Measurements from ENCODE around the gene TUBGCP4. TPM values are rescaled to one million over a fixed set of nuclear protein-coding genes. Genes with fewer than 3 reads are reported as not detected.

The TUBGCP4 gene
- total and polyA plus RNA-seq, 9 of the 15 experiments (the other 6 are each of a cell fraction or from before 2014, with no cell fraction given): 10.7 to 50.2 (median 29.6) TPM

DNA sequence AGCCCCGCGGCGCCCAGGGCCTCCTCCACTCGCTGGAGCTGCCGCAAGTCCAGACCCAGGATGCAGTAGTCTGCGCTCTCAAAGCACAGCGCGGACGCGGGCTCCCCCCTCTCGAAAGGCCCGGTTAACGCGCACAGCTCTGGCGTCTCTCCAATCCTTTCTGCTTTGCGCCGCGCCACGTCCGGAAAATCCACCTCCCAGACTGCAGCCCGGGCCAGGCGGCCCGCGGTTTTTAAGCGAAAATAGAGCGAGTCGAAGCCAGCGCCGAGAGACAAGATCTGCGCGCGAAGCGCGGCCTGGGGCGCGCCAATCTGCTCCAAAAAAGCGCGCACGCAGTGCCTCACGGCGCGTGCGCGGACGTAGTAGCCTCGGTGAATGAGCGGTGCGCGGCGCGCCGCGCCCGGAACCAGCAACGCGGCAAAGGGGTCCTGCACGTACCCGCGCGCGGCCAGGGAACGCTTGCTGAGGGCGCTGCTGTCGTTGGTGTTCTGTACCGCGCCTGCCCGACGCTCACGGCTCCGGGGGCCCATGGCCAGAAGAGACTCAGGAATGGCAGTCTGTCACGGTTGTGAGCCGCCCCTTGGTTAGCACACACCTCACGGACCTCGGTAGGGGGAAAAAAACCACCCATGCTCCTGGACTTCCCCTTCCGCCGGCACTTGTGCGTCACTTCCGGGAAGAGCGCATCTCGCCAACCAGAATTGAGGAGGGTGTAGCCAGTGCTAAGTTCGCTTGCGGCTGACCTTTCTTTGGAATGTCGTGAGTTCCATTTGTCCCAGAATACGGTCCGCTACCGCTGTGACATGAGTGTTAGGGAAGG is 40.7 kb upstream of the TUBGCP4 start, which contains the start of gene LCMT2 (continued):
- TF ChIP-seq, protein P1, sequence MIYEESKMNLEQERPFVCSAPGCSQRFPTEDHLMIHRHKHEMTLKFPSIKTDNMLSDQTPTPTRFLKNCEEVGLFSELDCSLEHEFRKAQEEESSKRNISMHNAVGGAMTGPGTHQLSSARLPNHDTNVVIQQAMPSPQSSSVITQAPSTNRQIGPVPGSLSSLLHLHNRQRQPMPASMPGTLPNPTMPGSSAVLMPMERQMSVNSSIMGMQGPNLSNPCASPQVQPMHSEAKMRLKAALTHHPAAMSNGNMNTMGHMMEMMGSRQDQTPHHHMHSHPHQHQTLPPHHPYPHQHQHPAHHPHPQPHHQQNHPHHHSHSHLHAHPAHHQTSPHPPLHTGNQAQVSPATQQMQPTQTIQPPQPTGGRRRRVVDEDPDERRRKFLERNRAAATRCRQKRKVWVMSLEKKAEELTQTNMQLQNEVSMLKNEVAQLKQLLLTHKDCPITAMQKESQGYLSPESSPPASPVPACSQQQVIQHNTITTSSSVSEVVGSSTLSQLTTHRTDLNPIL (CRISPR knock-in tag; IDR thresholded peaks at IDR 0.05): no peak
- no peak for TF ChIP-seq MYBL2 (IDR thresholded peaks at IDR 0.05; ENCODE audit: low read depth)
- no peak for TF ChIP-seq MYBL2 (CRISPR knock-in tag; IDR thresholded peaks at IDR 0.05; ENCODE audit: borderline replicate concordance)
- TF ChIP-seq JUN (IDR thresholded peaks at IDR 0.05; ENCODE audit: borderline replicate concordance, low read depth, low read length): no peak
- TF ChIP-seq JUN (CRISPR knock-in tag; IDR thresholded peaks at IDR 0.05; ENCODE audit: borderline replicate concordance): no peak
- TF ChIP-seq CCNT2 (IDR thresholded peaks at IDR 0.05; ENCODE audit: borderline replicate concordance, extremely low read depth, insufficient read length, low read depth, low read length): peak; percentile 66
- peak; percentile 70; the same call in 1 of the 2 replicates for TF ChIP-seq TOE1 (IDR thresholded peaks at IDR 0.05; ENCODE audit: borderline replicate concordance)
- no peak for TF ChIP-seq TOE1 (CRISPR knock-in tag; IDR thresholded peaks at IDR 0.05; ENCODE audit: borderline replicate concordance, low read depth)
- peak; percentile 80 for TF ChIP-seq SMAD1 (IDR thresholded peaks at IDR 0.05; ENCODE audit: low read depth, low read length, partially characterized antibody)
- TF ChIP-seq, protein P2, sequence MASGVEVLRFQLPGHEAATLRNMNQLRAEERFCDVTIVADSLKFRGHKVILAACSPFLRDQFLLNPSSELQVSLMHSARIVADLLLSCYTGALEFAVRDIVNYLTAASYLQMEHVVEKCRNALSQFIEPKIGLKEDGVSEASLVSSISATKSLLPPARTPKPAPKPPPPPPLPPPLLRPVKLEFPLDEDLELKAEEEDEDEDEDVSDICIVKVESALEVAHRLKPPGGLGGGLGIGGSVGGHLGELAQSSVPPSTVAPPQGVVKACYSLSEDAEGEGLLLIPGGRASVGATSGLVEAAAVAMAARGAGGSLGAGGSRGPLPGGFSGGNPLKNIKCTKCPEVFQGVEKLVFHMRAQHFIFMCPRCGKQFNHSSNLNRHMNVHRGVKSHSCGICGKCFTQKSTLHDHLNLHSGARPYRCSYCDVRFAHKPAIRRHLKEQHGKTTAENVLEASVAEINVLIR (CRISPR knock-in tag; IDR thresholded peaks at IDR 0.05): peak; percentile 69
- no peak for TF ChIP-seq NCOA2 (IDR thresholded peaks at IDR 0.05; ENCODE audit: partially characterized antibody in 2 of 2)
- TF ChIP-seq TSC22D4 (tag; IDR thresholded peaks at IDR 0.05): no peak
- TF ChIP-seq, protein P3, sequence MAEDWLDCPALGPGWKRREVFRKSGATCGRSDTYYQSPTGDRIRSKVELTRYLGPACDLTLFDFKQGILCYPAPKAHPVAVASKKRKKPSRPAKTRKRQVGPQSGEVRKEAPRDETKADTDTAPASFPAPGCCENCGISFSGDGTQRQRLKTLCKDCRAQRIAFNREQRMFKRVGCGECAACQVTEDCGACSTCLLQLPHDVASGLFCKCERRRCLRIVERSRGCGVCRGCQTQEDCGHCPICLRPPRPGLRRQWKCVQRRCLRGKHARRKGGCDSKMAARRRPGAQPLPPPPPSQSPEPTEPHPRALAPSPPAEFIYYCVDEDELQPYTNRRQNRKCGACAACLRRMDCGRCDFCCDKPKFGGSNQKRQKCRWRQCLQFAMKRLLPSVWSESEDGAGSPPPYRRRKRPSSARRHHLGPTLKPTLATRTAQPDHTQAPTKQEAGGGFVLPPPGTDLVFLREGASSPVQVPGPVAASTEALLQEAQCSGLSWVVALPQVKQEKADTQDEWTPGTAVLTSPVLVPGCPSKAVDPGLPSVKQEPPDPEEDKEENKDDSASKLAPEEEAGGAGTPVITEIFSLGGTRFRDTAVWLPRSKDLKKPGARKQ (CRISPR knock-in tag; IDR thresholded peaks at IDR 0.05): no peak
- no peak for TF ChIP-seq ILK (tag; IDR thresholded peaks at IDR 0.05; ENCODE audit: borderline replicate concordance, low read depth)
- TF ChIP-seq SAP30 (IDR thresholded peaks at IDR 0.05; ENCODE audit: borderline replicate concordance, insufficient read depth, low read depth, low read length, poor library complexity, severe bottlenecking): peak; percentile 91
- TF ChIP-seq SETDB1 (IDR thresholded peaks at IDR 0.05; ENCODE audit: low read length): no peak
- TF ChIP-seq, protein P4, sequence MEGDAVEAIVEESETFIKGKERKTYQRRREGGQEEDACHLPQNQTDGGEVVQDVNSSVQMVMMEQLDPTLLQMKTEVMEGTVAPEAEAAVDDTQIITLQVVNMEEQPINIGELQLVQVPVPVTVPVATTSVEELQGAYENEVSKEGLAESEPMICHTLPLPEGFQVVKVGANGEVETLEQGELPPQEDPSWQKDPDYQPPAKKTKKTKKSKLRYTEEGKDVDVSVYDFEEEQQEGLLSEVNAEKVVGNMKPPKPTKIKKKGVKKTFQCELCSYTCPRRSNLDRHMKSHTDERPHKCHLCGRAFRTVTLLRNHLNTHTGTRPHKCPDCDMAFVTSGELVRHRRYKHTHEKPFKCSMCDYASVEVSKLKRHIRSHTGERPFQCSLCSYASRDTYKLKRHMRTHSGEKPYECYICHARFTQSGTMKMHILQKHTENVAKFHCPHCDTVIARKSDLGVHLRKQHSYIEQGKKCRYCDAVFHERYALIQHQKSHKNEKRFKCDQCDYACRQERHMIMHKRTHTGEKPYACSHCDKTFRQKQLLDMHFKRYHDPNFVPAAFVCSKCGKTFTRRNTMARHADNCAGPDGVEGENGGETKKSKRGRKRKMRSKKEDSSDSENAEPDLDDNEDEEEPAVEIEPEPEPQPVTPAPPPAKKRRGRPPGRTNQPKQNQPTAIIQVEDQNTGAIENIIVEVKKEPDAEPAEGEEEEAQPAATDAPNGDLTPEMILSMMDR (IDR thresholded peaks at IDR 0.05 in 2 of 3, conservative IDR thresholded peaks at IDR 0.05 in 1 of 3; ENCODE audit: insufficient read depth in 2 of 3, low read depth in 1 of 3, low read length in 3 of 3): 0 out of 6 replicates have a peak, but pooled peaks of 1 of the 3 experiments have one; percentile 4
- TF ChIP-seq SREBF2 (CRISPR knock-in tag; IDR thresholded peaks at IDR 0.05): 0 out of 2 replicates have a peak, but pooled peaks have one; percentile 79
- no peak for TF ChIP-seq FOXA1 (IDR thresholded peaks at IDR 0.05; ENCODE audit: borderline replicate concordance)
- peak; percentile 36; the same call in 1 of the 2 replicates for TF ChIP-seq CBFA2T3 (IDR thresholded peaks at IDR 0.05)
- TF ChIP-seq HNRNPL (IDR thresholded peaks at IDR 0.05; ENCODE audit: low read depth, low read length): no peak; the same call in 1 of the 2 replicates

Measured in K562 (cell line).